IMR-90 (cell line): ENCODE results near the gene KCNC2. TPM values are rescaled to one million over a fixed set of nuclear protein-coding genes. Genes with fewer than 3 reads are reported as not detected.

Experiments used
- ATAC-seq: fragments of 200-7000 bp; cut with Tn5 transposase; 2 replicates; pipeline ENCODE4 v1.9.1; 2020; ENCODE audit warnings: low read depth, mild to moderate bottlenecking, moderate library complexity
- BruUV-seq: library from RNA; stranded (reverse); fragments of 400-500 nt; replicated peaks from 2 replicates; lab custom pipeline; 2021; lab: Mats Ljungman, UMichigan
- CTCF ChIA-PET: fragments of 300-600 bp; formaldehyde crosslinking; extraction: SDS; loops from one replicate; lab custom pipeline; 2021; ENCODE audit warnings: antibody characterized with exemption; lab: Yijun Ruan, JAX
- POLR2A ChIA-PET: fragments of 300-600 bp; sonication (Branson Sonifier 250); formaldehyde crosslinking; loops from one replicate; lab custom pipeline; 2022; ENCODE audit warnings: antibody characterized with exemption; ENCODE audit not compliant: unreplicated experiment; lab: Charles Lee
- DNase-seq: peaks from one replicate; pipeline ENCODE4 v3.0.0; 2013
- H2AFZ ChIP-seq: replicated peaks from 2 replicates; pipeline ENCODE3; 2013; ENCODE audit warnings: low read length, mild to moderate bottlenecking; ENCODE audit not compliant: poor library complexity
- H2AK5ac ChIP-seq: 2 replicates; pipeline ENCODE4 v1.6.1; 2013; ENCODE audit warnings: low read depth, low read length, inconsistent platforms
- H2AK9ac ChIP-seq: replicated peaks from 2 replicates; pipeline ENCODE3; 2013; ENCODE audit warnings: mild to moderate bottlenecking, low read depth, low read length, moderate library complexity; ENCODE audit not compliant: poor library complexity
- H2BK120ac ChIP-seq: 2 replicates; pipeline ENCODE4 v1.6.1; 2013; ENCODE audit warnings: low read depth, low read length, inconsistent platforms
- H2BK15ac ChIP-seq: 3 replicates; pipeline ENCODE4 v1.6.1; 2013; ENCODE audit warnings: low read depth, low read length, inconsistent platforms
- H2BK20ac ChIP-seq: 2 replicates; pipeline ENCODE4 v1.6.1; 2013; ENCODE audit warnings: low read depth, mild to moderate bottlenecking, inconsistent platforms, low read length, moderate library complexity
- H2BK5ac ChIP-seq: 2 replicates; pipeline ENCODE4 v1.6.1; 2013; ENCODE audit warnings: mild to moderate bottlenecking, low read depth, low read length, inconsistent platforms; ENCODE audit not compliant: poor library complexity, severe bottlenecking
- H3K14ac ChIP-seq: replicated peaks from 2 replicates; pipeline ENCODE4 v1.6.1; 2013; ENCODE audit warnings: low read depth, low read length, inconsistent platforms
- H3K18ac ChIP-seq: 2 replicates; pipeline ENCODE4 v1.6.1; 2013; ENCODE audit warnings: low read depth, low read length, control low read depth
- H3K23ac ChIP-seq: 2 replicates; pipeline ENCODE4 v1.6.1; 2013; ENCODE audit warnings: low read depth, low read length, inconsistent platforms
- H3K27ac ChIP-seq: 2 replicates; pipeline ENCODE4 v1.5.1; 2013; ENCODE audit warnings: mild to moderate bottlenecking, control low read depth, low read length; ENCODE audit not compliant: insufficient read depth
- H3K27me3 ChIP-seq: 2 replicates; pipeline ENCODE4 v1.6.1; 2013; ENCODE audit warnings: low read length; ENCODE audit not compliant: control insufficient read depth, insufficient read depth
- H3K36me3 ChIP-seq: 2 replicates; pipeline ENCODE4 v1.6.1; 2013; ENCODE audit warnings: low read length, mixed read lengths; ENCODE audit not compliant: control insufficient read depth, insufficient read depth
- H3K4ac ChIP-seq: 2 replicates; pipeline ENCODE4 v1.6.1; 2013; ENCODE audit warnings: low read depth, low read length, inconsistent platforms
- H3K4me1 ChIP-seq: 2 replicates; pipeline ENCODE4 v1.6.1; 2013; ENCODE audit warnings: low read length, mixed read lengths; ENCODE audit not compliant: control insufficient read depth, insufficient read depth
- H3K4me2 ChIP-seq: 2 replicates; pipeline ENCODE4 v1.6.1; 2013; ENCODE audit warnings: low read depth, mild to moderate bottlenecking, control low read depth, low read length, moderate library complexity
- H3K4me3 ChIP-seq: 2 replicates; pipeline ENCODE4 v1.5.1; 2013; ENCODE audit warnings: low read depth, mild to moderate bottlenecking, control low read depth, low read length, moderate library complexity; ENCODE audit not compliant: insufficient read depth
- H3K56ac ChIP-seq: 2 replicates; pipeline ENCODE4 v1.6.1; 2013; ENCODE audit warnings: low read length, inconsistent platforms; ENCODE audit not compliant: insufficient read depth; ENCODE audit errors: extremely low read depth
- H3K79me1 ChIP-seq, 2 experiments: 2 replicates each; pipeline ENCODE4 v1.6.1; 2013; ENCODE audit warnings: low read length in 2 of 2, inconsistent platforms in 1 of 2, low read depth in 1 of 2
- H3K9ac ChIP-seq: 2 replicates; pipeline ENCODE4 v1.6.1; 2013; ENCODE audit warnings: low read depth, low read length, control low read depth
- H3K9me1 ChIP-seq: 2 replicates; pipeline ENCODE4 v1.6.1; 2013; ENCODE audit warnings: low read length, inconsistent platforms; ENCODE audit not compliant: insufficient read depth
- H3K9me3 ChIP-seq: 2 replicates; pipeline ENCODE4 v1.6.1; 2013; ENCODE audit warnings: low read length; ENCODE audit not compliant: control insufficient read depth, insufficient read depth
- H4K20me1 ChIP-seq: 2 replicates; pipeline ENCODE4 v1.6.1; 2013; ENCODE audit warnings: low read length, inconsistent platforms; ENCODE audit not compliant: insufficient read depth
- H4K5ac ChIP-seq: 2 replicates; pipeline ENCODE4 v1.6.1; 2013; ENCODE audit warnings: mild to moderate bottlenecking, low read depth, low read length, control low read depth
- H4K8ac ChIP-seq, 2 experiments: 2 replicates each; pipeline ENCODE4 v1.6.1; 2013; ENCODE audit warnings: low read depth in 2 of 2, low read length in 2 of 2, control low read depth in 1 of 2, inconsistent platforms in 1 of 2
- H4K91ac ChIP-seq: 2 replicates; pipeline ENCODE4 v1.6.1; 2013; ENCODE audit warnings: low read depth, low read length, inconsistent platforms; ENCODE audit not compliant: insufficient read depth
- BHLHE40 ChIP-seq: fragments of 150-350 bp; IDR thresholded peaks from 2 replicates; pipeline ENCODE4 v1.6.1; 2016; ENCODE audit warnings: mild to moderate bottlenecking, low read depth, low read length
- CEBPB ChIP-seq: IDR thresholded peaks from 2 replicates; pipeline ENCODE4 v1.6.1; 2012; ENCODE audit warnings: low read depth, low read length, improper control_type of control experiment
- CHD1 ChIP-seq: IDR thresholded peaks from 2 replicates; pipeline ENCODE4 v1.6.1; 2012; ENCODE audit warnings: low read depth, low read length, improper control_type of control experiment
- ELK1 ChIP-seq: fragments of 150-350 bp; IDR thresholded peaks from 2 replicates; pipeline ENCODE4 v1.6.1; 2016; ENCODE audit warnings: low read depth, mild to moderate bottlenecking, low read length, moderate library complexity, borderline replicate concordance
- FOS ChIP-seq: fragments of 150-350 bp; IDR thresholded peaks from 2 replicates; pipeline ENCODE4 v1.6.1; 2016; ENCODE audit warnings: low read depth, low read length
- MAFK ChIP-seq: IDR thresholded peaks from 2 replicates; pipeline ENCODE4 v1.6.1; 2012; ENCODE audit warnings: low read depth, low read length, improper control_type of control experiment
- MAZ ChIP-seq: IDR thresholded peaks from 2 replicates; pipeline ENCODE4 v1.6.1; 2012; ENCODE audit warnings: low read depth, mild to moderate bottlenecking, low read length, improper control_type of control experiment, moderate library complexity, borderline replicate concordance
- MXI1 ChIP-seq: IDR thresholded peaks from 2 replicates; pipeline ENCODE4 v1.6.1; 2012; ENCODE audit warnings: low read depth, mild to moderate bottlenecking, low read length, moderate library complexity, borderline replicate concordance
- NFE2L2 ChIP-seq: fragments of 150-350 bp; IDR thresholded peaks from 2 replicates; pipeline ENCODE4 v1.6.1; 2016; ENCODE audit warnings: low read depth, mild to moderate bottlenecking, low read length
- POLR2A ChIP-seq: IDR thresholded peaks from 2 replicates; pipeline ENCODE4 v1.6.1; 2012; ENCODE audit warnings: mild to moderate bottlenecking, low read depth, low read length
- RAD21 ChIP-seq: IDR thresholded peaks from 2 replicates; pipeline ENCODE4 v1.6.1; 2012; ENCODE audit warnings: low read length, improper control_type of control experiment
- RCOR1 ChIP-seq: IDR thresholded peaks from 2 replicates; pipeline ENCODE4 v1.6.1; 2012; ENCODE audit warnings: mild to moderate bottlenecking, low read length, improper control_type of control experiment; ENCODE audit not compliant: insufficient replicate concordance
- RFX5 ChIP-seq: IDR thresholded peaks from 2 replicates; pipeline ENCODE4 v1.8.0; 2012; ENCODE audit warnings: low read depth, mild to moderate bottlenecking, low read length, moderate library complexity
- SMC3 ChIP-seq: fragments of 150-350 bp; IDR thresholded peaks from 2 replicates; pipeline ENCODE4 v1.6.1; 2016; ENCODE audit warnings: low read depth, mild to moderate bottlenecking, antibody characterized with exemption, low read length, moderate library complexity
- USF2 ChIP-seq: fragments of 150-350 bp; IDR thresholded peaks from 2 replicates; pipeline ENCODE4 v1.6.1; 2017; ENCODE audit warnings: mild to moderate bottlenecking, antibody characterized with exemption, low read length, low read depth
- dilution Hi-C: fragments of 300-500 bp; cut with HindIII; formaldehyde crosslinking; loops from one replicate; pipeline ENCODE4 v1.14.3; 2018; ENCODE audit warnings: low sequenced_read_pairs; ENCODE audit not compliant: unreplicated experiment
- in situ Hi-C: fragments of 300-500 bp; cut with MboI; formaldehyde crosslinking; loops from 3 replicates; pipeline ENCODE4 v1.14.3; 2019; ENCODE audit warnings: low sequenced_read_pairs, inconsistent platforms, mixed read lengths
- intact Hi-C: fragments of 100-400 bp; cut with micrococcal nuclease; formaldehyde crosslinking; loops from 2 replicates; pipeline ENCODE4 v1.10.0; 2022
- polyA plus RNA-seq, 3 experiments: library from polyadenylated mRNA; depleted of rRNA; stranded (reverse); fragments of >200 nt; gene quantifications; 2 replicates each; pipeline ENCODE4 v1.2.3, GENCODE V29; 2012; ENCODE audit warnings: low replicate concordance in 1 of 3
- total RNA-seq: library from RNA; depleted of rRNA; stranded (reverse); fragments of >200 nt; gene quantifications from 2 replicates; pipeline ENCODE4 v1.2.3, GENCODE V29; 2012

Gene KCNC2
- total and polyA plus RNA-seq, 2 of the 4 experiments (the other 2 are of a cell fraction) = not detected

DNA sequence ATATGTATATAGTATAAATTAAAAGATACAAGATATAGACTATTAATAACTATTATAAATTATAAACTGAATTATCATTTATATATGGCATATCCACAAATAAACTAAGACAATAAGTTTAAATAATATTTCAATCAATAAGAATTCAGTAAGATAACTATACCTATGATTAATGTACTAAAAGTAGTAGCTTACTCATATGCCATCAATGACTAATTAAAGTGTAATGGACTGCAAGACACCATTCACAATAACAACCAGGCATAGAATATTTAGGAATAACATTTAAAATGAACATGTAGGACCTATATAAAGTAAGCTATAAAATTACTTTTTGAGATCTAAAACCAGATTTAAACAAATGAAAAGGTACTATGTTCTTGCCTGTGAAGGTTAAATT is 18.8 kb downstream of the KCNC2 start:
- in situ Hi-C loops = no loop called here
- peaks cover 4% of the 10 kb centered on the region; the same call in 1 of the 2 replicates for H3K27me3 ChIP-seq
- no peak overlapping the region for H3K14ac ChIP-seq
- DNase-seq (no peak), ATAC-seq (no peak)
- no peak overlapping the region for H4K5ac ChIP-seq
- ChIA-PET POLR2A (no interaction called here), CTCF (no interaction called here)
- H3K27ac ChIP-seq = no peak overlapping the region
- H3K9me3 ChIP-seq = no peaks in the 10 kb centered on the region
- no peak for TF ChIP-seq MAFK
- TF ChIP-seq RFX5 = no peak
- no peak for TF ChIP-seq MXI1
- TF ChIP-seq RCOR1 = no peak
- no peak for TF ChIP-seq BHLHE40
- TF ChIP-seq USF2 = no peak
- TF ChIP-seq RAD21 = no peak
- no peak for TF ChIP-seq MAZ
- TF ChIP-seq CHD1 = no peak
- no peak for TF ChIP-seq CEBPB
- no peak for TF ChIP-seq POLR2A
- TF ChIP-seq NFE2L2 = no peak
- TF ChIP-seq SMC3 = no peak
- no peak for TF ChIP-seq ELK1
- TF ChIP-seq FOS = no peak
- no peak overlapping the region for H3K23ac ChIP-seq
- H4K91ac ChIP-seq = no peak overlapping the region
- no TSS peak for BruUV-seq
- H3K4me2 ChIP-seq = no peak overlapping the region
- H3K4ac ChIP-seq = no peak overlapping the region
- no peak overlapping the region for H2BK120ac ChIP-seq
- no peaks in the 10 kb centered on the region for H3K4me1 ChIP-seq
- intact Hi-C loops = no loop called here
- H4K20me1 ChIP-seq = no peaks in the 10 kb centered on the region
- H4K8ac ChIP-seq = no peak overlapping the region
- H2BK5ac ChIP-seq = no peak overlapping the region
- no peak overlapping the region for H3K9ac ChIP-seq
- H2BK20ac ChIP-seq = no peak overlapping the region
- H3K36me3 ChIP-seq = no peaks in the 10 kb centered on the region
- H2AK9ac ChIP-seq = no peak overlapping the region
- no peak overlapping the region for H3K56ac ChIP-seq
- H3K9me1 ChIP-seq = no peaks in the 10 kb centered on the region
- no peak overlapping the region for H2AFZ ChIP-seq
- no peak overlapping the region for H3K4me3 ChIP-seq
- no peaks in the 10 kb centered on the region for H3K79me1 ChIP-seq
- no peak overlapping the region for H2BK15ac ChIP-seq
- H2AK5ac ChIP-seq = no peak overlapping the region
- dilution Hi-C loops = no loop called here
- H3K18ac ChIP-seq = no peak overlapping the region
